Hematopoietic multipotent progenitor cell treated with erythropoietin and hydrocortisone succinate and interleukin-3 and kit ligand, for 15 days (in vitro differentiated cells): ENCODE measurements around the gene ARHGEF16.

Experiments
- DNase-seq: peaks from one replicate; pipeline ENCODE4 v3.0.0-alpha.2; 2015; ENCODE audit warnings: low spot score

Gene ARHGEF16

DNA sequence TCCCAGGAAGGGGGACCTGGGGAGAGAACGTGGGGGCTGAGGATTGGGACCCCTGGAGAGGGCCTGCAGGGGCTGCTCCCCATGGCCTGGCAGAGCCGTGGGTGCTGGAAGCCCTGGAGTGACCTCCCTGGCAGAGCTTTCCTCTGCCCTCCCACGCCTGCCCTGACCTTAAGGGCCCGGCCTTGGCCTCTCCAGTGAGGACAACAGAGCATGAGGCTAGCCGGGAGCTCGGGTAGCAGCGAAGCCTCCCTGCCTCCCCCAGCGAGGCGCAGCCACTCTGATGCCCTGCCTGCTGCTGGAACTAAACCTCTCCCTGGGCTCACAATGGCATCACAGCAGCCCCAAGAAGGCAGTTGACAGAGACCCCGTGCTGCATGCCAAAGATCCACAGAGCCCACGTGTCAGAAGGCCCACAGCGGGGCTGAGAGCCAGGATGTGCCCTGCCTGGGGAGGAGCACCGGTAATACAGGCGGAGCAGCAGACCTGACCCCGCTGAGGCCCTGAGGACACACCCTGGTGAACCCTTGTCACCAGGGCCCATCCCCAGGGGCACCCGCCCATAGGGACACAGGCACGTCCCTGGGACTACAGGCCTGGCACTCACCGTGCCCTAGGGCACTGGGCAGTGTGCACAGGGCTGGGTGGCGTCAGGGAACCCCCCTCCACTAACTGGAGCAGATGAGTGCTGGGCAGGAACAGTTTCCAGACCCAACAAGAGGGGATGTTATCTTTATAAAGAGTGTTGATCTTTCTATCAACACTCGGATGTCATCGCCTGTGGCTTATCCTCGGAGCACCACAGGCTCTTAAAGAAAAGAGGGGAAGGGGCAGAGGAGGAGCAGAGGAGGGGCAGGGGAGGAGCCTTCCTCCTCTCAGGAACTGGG is 48.4 kb downstream of the ARHGEF16 start:
- DNase-seq, result no peak

DNA sequence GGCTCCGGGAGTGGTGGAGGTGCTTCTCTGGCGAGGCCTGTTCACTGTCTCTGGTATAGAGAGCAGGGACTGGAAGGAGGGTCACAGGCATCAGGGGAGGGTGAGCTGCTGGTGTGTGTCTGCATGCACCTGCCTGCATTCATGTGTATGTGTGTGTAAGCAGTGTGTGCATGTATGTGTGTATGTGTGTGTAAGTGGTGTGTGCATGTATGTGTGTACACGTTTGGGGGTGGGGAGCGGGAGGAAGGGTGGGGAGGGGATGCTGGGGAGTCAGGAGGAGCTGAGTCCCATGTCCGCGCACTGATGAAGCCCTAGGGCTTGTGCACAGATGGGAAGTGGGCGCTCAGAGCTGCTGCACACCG is 49.0 kb downstream of the ARHGEF16 start:
- no peak for DNase-seq

- no peak for DNase-seq
Measured at GRCh38 chr1:3504151-3504821, 49.8 kb downstream of the ARHGEF16 start.

GRCh38 chr1:3504822-3505153 is 50.3 kb downstream of the ARHGEF16 start:
- DNase-seq, result no peak

- no peak for DNase-seq
Measured at GRCh38 chr1:3505161-3505560, 50.7 kb downstream of the ARHGEF16 start.

DNA sequence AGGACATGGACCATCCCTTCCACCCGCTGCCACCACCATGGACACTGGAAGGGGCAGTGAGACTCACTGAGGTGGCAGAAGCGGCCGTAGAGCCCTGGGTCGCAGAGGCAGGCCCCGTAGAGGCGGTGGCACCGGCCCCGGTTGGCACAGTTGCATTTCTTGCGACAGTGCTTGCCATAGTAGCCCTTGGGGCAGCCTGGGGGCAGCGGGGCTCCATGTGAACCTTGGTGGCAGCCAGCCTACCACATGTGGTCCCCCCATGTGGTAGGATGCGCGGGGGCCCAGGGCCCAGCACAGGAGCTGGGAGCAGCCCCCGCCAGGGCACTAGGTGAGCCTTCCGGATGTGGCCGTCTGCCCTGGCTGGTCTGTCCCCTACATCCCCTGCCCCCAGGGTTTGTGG is 51.6 kb downstream of the ARHGEF16 start:
- no peak for DNase-seq

DNA sequence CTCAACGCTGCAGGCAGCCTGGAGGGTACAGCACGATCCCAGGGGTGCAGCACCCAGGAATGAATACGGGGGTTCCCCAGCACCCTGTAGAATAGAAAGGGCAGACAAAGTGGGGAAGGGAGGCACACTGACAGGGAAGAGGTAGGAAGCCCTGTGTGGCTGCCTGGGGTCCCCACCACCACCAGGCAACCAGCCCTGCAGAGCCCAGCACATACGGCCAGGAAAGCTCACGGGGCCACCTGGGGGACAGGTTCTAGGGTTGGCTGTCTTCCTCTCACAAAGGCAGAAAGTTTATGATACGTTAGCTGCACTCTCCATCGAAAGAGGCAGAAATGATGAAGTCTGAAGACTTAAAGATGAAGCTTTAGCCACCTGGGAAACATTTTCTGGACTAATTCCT is 52.5 kb downstream of the ARHGEF16 start:
- DNase-seq, result no peak

GRCh38 chr1:3507636-3508275 is 53.3 kb downstream of the ARHGEF16 start:
- no peak for DNase-seq

DNA sequence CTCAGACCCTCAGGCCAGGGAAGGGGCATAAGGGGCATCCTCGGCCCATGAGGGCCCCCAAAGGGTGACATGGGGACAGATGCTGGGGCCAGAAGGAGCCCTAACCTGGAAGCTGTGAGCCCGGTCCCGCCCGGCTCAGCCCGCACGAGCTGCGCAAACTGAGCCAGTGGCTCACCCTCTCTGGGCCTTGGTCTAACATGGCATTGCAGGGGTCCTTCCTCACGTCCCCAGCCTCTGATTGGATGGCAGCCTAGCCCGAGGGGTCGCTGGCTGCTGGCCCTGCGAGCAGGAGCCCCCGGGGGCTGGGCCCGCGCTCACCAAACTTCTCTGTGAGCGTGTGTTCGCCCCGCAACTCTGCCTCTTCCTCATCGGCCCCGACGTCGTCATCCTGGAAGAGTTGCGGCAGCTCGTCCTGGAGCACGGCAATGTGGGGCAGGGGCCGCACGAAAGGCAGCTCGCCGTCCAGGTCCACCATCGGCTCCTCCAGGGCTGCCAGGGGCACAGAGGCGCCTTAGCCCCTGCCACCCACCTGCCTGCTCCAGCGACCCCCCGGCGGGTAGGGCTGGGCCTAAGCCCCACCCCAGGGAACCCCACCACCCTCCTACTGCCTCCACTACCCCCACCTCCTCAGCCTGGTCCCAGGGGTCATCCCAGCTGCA is 54.4 kb downstream of the ARHGEF16 start:
- DNase-seq, result no peak

GRCh38 chr1:3509721-3510120 is 55.3 kb downstream of the ARHGEF16 start:
- DNase-seq, result no peak

DNA sequence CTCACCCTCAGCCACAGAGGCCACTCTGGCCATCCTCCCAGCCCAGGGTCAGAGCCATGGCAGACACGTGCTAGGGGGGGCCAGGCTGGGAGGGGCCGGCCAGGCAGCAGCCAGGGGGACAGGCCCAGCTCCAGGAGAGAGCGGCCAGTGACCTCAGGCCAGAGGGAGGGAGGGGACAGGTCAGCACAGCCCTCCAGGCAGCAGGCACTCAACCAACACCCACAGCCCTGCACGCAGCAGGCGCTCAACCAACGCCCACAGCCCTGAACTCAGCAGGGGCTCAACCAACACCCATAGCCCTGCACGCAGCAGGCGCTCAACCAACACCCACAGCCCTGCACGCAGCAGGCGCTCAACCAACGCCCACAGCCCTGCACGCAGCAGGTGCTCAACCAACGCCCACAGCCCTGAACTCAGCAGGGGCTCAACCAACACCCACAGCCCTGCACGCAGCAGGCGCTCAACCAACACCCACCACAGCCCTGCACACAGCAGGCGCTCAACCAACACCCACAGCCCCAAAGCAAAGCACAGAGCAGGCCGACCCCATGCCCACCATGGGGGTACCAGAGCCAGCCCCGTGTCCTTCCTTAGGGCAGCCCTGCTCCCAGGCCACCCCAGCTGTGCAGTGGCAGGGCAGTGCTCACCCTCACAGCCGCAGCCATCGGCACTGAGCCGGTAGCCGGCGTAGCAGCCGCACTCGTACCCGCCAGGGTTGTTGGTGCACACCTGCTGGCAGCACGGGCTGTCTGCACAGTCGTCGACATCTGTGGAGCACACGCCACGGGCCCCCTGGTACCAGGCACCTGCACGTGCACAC is 55.9 kb downstream of the ARHGEF16 start:
- DNase-seq, result no peak

DNA sequence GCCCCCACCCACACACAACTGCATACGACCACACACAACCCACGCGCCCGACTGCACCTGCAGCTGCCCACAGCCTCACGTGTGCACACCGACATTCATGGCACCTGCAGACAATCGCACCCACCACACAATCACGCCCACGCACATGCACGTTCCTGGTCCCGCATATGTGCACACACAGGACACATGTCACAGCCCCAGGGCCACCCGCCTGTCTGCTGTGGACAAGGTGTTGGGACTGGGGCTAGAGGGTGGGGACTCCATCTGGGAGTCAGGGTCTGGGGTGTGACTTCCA is 56.4 kb downstream of the ARHGEF16 start:
- DNase-seq, result no peak

GRCh38 chr1:3511306-3511705 is 56.8 kb downstream of the ARHGEF16 start:
- no peak for DNase-seq

DNA sequence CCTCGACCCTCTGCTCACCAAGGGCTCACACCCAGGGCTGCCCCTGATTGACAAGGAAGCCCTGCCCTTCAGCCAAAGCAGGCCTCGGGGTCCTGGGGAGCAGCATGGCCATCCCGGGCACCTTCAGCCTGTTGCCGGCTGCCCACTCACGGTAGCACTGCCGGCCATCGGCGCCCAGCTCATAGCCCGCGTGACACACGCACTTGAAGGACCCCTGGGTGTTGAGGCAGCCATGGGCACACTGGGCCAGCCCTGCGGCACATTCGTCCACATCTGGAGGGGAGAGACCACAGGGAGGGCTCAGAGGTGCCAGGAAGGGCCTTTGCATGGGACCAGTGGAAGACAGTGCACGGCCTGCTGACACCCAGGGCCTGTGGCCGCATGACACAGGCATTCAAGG is 57.4 kb downstream of the ARHGEF16 start:
- no peak for DNase-seq

- DNase-seq, result no peak
Measured at GRCh38 chr1:3514404-3514803, 59.9 kb downstream of the ARHGEF16 start.

- no peak for DNase-seq
Measured at GRCh38 chr1:3515272-3515671, 60.8 kb downstream of the ARHGEF16 start.

- no peak for DNase-seq
Measured at GRCh38 chr1:3515774-3516480, 61.5 kb downstream of the ARHGEF16 start.

DNA sequence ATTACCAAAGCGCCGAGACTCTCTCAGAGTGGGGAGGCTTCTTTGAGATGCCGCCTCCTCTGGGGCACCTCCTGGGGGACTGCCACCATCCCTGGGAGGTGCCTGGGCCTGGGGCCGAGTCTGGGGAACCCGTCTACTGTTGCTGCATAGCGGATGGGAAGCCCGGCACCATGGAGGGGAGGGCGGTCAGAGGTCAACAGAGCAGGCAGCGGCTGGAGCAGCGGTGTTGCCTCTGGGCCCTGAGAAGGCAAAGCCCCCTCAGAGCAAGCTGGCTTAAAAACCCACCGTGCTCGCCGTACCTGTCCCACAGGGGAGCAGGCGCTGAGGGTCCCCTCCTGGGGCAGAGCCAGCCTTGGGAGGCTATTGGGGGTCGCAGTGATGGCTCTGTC is 62.0 kb downstream of the ARHGEF16 start:
- no peak for DNase-seq

- no peak for DNase-seq
Measured at GRCh38 chr1:3516911-3517675, 62.6 kb downstream of the ARHGEF16 start.

GRCh38 chr1:3518256-3518655 is 63.8 kb downstream of the ARHGEF16 start:
- no peak for DNase-seq

- no peak for DNase-seq
Measured at GRCh38 chr1:3518756-3519155, 64.3 kb downstream of the ARHGEF16 start.
